Measurements from ENCODE around the gene IQSEC2.
A peak's percentile ranks its signal among the peaks of the same experiment; 100 is the strongest.

Gene IQSEC2

DNA sequence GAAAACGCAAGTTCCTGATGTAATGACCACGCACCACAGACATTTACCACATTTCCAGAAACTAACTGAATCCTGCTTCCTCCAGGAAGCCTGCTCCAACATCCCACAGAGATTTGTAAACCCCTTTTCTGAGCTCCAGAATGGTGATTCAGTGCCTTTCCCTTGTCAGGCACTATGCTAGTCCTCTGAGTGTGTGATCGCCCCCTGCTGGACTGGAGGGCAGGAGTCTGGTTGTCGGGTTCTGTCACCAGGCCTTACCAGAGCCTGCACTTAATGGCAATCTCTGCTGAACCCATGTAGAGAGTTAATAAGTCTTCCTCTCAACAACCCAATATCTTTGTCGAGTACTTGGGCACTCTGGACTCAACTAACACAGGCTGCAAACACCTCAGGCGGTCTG, 41.9 kb downstream of the IQSEC2 start:
- no peak for DNase-seq

DNA sequence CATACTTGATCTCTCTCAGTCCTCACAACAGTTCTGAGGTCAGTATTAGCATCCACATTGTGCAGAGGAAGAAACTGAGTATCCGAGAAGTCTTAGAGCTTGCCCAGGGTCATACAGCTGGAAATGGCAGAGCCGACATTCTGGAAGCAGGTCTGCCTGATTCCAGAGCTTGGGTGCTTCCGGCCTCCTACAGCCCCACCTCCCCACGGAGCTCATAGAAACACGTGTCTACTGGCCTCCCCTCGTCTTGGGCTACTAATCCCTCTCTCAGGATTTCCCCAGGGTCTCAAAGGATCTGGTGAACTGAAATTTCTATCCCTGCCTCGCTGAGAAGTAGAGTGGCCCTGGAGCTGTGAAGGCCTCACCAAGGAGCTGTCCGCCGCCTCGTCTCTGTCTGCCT, 44.3 kb downstream of the IQSEC2 start:
- DNase-seq: no peak

DNA sequence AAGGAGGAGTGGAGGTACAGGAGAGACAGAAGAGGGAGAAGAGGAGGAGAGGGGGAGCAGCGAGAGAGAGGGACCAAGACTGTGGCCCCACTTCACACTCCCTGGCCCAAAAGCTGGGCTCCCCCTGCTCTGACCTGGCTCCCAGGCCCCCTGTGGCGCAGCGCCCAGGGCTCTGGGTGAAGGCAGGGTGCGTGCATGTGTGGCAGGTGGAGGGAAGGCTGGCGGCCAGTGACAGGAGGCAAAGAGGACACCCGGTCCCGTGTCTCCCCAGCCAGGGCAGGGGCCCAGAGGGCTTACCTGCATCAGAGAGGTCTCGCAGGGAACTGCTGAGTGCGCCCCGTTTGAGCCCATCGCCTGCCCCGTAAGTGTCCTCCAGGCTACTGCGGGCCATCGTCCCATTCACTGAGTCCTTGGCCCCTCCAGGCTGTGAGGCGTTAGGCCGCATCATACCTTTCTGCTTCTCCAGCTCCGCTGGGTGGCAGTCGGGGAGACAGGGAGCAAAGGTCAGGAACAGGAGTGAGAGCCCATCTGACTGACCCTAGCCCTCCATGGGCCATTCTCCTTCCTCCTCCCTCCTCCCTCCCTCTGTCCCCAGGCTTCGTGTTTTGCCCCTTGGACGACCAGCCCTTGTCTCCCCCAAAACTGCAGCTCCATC, 45.2 kb downstream of the IQSEC2 start:
- no peak for DNase-seq

DNA sequence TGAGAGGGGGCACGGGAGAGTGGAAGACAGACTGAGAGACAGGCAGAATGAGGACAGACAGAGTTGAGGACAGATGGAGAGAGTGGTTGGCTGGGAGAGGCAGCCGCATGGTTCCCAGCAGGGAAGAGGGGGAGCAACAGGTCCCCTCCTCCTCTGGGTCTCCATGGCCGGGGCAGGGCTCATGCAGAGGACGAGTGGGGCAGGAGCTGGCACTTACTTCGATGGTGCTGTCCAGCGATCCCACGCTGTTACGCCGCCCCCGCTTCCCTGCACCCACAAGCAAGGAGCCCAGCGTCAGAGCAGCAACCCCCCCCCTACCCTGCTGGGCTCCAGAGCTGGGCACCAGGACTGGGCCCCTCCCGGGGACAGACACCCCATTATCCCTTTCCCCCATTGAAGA, 45.8 kb downstream of the IQSEC2 start:
- no peak for DNase-seq

DNA sequence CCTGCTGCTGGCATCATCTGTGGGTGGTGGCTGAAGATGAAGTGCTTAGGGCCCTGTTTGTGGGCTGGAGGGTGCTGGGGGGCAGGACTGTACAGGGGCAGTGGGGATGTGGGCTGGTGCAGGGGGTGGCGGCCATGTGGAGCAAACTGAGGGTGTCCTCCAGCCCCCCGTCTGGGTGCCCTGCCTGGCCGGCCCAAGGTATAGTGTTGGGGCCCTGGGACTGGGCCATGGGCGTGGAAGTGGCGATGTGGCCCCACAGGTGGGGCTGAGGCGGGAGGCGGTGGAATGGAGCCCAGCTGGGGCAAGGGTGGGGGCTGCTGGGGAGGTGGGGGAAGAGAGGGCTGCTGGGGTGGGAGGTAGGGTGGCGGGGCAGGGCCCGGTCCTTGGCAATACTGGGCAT, 46.9 kb downstream of the IQSEC2 start:
- no peak for DNase-seq

DNA sequence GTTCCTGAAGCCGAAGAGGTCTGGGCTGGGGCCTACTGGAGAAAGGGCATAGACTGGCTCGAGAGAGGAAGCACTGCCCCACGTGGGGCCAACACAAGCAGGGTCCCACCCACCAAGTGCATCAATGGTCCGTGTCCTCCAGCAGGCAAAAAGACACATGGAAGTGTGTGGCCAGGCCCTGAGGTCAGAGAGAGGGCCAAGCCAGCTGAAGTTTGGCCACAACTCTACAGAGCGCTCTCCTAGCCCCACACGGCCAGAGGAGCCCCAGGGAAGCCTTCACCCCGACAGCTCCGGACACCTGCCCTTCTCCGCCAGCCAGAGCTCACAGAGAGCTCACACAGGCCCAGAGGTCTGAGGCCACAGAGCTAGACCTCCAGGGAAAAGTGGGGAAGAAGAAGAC, 47.8 kb downstream of the IQSEC2 start:
- DNase-seq: no peak

DNA sequence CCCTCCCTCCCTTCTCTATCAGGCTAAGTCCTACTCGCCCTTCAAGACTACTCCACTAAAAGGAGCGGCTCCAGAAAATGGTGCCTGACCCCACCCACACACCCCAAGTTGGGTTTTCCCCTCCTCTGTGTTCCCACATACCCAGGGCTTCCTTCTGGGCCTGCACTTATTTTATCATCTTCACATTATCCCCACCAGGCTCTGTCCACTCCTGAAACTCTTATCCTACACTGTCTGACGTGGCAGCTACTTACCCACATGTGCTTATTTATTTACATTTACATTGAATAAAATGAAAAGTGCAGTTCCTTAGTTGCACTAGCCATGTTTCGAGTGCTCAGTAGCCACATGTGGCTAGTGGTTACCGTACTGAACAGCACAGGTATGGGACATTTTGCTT, 51.3 kb downstream of the IQSEC2 start:
- no peak for DNase-seq

DNA sequence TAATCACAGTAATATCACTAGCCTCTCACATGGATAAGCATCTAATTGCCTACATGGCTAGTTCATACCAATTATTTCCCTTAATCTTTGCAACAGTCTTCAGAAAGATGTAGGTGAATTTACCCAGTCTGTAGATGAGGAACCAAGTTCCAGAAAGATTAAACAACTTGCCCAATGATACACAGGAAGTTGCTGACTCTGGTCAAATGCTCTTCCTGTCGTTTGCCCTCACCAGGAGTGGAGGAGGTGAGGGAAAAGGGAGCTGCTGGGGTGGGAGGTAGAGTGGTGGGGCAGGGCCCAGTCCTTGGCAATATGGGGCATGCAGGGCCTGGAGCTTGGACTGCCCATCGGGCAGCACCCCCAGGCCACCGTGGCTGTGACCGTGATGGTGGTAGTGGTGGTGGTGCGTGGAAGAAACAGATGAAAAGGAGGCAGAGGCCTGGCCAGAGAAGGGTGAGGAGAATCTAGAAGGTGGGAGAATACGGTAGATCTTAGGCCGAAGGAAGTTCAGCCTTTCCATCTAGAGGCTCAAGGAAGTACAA, 54.1 kb downstream of the IQSEC2 start:
- DNase-seq: no peak

DNA sequence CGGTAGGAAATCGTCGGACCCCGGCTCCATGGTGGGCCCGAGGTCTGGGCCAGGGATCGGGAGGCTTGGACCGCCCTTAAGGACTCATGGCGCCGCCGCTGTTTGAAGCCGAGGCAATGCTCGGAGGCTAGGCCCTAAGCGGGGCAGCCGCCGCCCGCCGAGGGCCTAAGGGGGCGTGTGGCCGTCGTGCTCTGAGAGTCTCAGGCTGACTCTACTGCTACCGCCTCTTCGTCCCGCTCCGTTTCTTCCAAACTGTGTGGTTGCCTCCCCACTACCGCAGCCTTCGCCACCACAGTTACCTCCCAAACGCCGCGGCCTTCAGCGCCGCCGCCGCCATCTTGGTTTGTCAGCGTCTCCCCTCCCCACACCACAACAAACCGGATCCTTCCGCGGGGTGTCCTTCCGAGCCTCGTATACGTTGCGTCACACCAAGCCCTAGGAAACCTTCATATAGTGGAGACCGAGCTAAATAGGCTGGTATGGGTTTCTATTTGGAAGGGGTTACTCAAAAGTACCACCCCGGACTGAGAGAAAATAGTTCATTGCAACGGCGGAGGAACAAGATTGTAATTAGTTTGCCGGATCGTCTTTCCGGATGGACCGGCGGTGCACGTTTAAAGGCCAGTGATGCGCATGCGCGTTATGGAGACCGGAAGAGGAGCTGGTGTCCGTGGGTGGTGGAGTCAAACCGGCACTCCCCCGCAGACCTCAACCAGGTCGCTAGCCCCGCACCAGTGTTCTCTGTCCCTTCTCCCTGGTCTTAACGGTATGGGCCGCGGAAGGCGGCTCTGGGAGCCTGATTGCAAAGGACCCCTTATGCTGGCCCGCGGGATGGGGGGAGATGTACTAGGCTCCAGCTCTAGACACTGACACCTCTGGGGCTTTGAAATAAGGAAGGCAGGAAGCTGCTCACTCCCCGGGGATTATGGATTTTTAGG, 56.3 kb downstream of the IQSEC2 start, which contains the start of gene KDM5C:
Gene KDM5C (minus strand): TSS at position 348 of the 938 bp plus-strand sequence. CDS start 318 bp downstream, at position 30.
- DNase-seq: peak; percentile 82

DNA sequence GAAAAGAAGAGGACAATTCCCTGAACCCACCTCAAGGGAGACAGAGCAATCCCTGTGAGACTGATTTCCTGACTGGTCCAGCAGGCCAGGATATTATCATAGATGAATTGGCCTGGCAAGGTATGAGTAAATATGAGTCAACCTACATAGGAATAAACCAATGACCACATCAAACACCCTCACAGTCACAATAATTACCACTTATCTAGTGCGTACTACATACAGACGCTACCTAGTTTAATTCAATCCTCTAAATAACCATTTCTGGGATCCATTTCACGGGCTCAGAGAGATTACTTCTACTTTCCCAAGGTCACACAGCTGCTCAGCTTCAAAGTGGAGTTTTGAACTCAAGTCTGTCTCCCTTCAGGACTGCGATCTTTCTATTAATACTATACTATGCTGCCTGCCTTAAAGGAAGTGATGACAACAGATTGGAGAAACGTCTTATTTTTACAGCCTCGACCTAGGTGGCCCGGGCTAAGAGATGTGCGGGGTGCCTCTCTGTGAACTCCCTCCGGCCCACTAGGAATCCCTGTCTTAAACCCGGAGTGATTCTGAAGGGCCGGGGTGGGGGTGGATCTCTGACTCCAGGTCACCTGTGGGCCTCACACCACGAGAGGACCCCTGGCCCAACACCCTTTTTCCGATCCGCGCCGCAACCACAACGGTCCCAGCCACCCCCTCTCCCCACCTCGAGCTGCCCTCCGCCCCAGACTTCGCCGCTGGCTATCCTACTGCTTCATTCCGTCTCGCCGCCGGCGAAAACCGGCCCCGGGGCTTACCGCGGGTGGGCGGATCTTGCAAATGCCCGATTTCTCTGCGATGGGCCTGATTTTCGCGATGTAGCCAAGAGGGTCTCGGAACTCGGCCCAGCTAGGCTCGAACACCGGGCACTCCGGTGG, 57.2 kb downstream of the IQSEC2 start:
- DNase-seq: no peak

DNA sequence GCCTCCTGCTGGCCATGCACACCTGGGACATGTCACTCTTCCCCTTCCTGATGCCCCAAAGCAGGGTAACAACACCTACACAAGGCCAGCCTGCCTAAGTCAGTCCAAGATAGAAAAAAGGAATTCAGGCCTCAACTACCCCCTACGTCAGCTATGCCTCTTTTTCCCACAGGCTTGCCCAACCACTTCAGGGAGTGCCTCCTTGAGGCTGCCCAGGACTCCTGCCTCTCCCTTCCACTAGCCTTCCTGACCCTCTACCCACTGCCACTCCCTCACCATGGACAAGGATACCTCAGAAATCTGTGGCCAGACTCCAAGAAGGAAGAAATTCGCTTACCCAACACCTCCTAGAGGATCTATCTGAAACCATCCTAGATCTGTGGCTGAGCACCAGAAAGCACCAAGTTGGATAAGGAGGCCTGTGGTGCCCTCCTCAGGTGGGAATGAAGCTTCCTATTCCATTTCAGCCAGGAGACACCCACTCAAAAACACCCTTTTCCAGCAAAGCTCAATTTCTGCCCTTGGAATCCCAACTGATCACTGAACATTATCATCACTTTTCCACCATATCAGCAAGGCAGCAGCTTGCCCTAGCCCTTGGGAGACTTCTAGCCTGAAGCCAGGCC, 58.2 kb downstream of the IQSEC2 start:
- peak; percentile 13 for DNase-seq
